Measurements from ENCODE around the gene RAI1.
"Not testable (repeated sequence)": the region's sequence is repeated elsewhere in the genome, so short reads cannot be mapped to it uniquely, and the experiment has no call there.

The RAI1 gene

GRCh38 chr17:17663160-17664063 is 17.8 kb upstream of the RAI1 start:
- DNase-seq (ENCODE audit: low read depth): peak; percentile 99

DNA sequence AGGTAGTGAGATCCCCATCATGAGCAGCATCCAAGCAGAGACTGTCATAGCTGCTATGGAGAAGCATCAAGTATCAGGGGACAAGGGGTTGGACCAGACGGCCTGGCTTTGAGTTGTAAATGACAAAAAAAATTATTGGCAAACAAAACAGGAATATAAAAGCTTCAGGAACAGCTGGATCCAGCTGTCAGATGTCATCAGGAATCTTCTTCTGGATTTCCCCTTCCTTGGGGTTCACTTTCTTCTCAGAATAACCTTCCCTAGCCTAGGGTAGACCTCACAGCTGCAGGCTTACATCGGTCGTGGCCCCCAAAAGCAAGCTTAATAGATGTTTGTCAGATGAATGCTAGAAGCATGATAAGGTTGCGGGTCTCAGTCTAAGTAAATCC is 17.2 kb upstream of the RAI1 start:
- DNase-seq (ENCODE audit: low read depth): no peak

- DNase-seq (ENCODE audit: low read depth): no peak
These were observed 16.0 kb upstream of the RAI1 start for GRCh38 chr17:17665255-17665654.

DNA sequence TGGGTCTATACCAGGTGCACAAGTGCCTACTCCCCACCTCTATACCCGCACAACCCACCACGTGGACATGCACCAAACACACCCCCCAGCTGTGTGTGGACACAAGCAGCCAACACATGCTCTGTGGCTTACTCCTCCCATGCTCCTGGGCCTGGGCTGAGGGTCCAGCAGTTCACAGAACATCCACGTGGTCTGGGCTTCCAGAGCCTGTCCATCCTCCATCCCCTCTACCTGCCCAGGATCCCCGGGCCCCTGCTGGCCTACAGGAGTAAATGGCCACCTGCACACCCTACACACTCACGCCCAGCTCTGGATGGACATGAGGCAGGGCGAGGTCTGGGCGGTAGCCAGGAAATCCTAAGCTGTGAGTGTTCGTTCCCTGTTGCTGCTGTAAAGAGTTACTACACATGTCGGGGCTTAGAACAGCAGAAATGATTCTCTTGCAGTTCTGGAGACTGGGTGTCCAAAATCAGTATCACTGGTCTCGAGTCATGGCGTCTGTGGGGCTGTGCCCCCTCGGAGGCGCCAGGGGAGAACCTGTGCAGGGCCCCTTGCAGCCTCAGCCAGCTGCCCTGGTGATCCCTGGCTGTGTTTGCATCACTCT is 15.0 kb upstream of the RAI1 start:
- peak; percentile 86 for DNase-seq (ENCODE audit: low read depth)

GRCh38 chr17:17667231-17667630 is 14.0 kb upstream of the RAI1 start:
- no peak for DNase-seq (ENCODE audit: low read depth)

DNA sequence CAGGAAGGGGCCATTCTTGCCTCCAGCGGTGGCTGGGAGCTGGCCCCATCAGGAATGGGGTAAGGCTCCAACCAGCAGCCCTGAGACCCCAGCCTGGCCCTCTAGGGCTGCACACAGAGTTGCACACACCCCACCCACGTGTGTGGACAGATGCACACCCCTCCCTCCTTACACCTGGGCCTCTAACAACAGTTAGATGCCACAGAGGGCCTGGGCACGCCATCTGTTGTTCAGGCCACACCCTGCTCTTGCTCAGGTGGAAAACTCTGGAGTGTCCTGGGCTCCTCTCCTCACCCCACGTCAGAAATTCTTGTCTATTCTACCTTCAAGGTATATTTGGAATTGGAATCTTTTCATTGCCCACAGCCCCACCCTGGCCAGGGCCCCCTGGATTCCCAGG is 13.3 kb upstream of the RAI1 start:
- no peak for DNase-seq (ENCODE audit: low read depth)

GRCh38 chr17:17668358-17668757 is 12.9 kb upstream of the RAI1 start:
- DNase-seq (ENCODE audit: low read depth): no peak

GRCh38 chr17:17668775-17669579 is 12.3 kb upstream of the RAI1 start:
- DNase-seq (ENCODE audit: low read depth): no peak

DNA sequence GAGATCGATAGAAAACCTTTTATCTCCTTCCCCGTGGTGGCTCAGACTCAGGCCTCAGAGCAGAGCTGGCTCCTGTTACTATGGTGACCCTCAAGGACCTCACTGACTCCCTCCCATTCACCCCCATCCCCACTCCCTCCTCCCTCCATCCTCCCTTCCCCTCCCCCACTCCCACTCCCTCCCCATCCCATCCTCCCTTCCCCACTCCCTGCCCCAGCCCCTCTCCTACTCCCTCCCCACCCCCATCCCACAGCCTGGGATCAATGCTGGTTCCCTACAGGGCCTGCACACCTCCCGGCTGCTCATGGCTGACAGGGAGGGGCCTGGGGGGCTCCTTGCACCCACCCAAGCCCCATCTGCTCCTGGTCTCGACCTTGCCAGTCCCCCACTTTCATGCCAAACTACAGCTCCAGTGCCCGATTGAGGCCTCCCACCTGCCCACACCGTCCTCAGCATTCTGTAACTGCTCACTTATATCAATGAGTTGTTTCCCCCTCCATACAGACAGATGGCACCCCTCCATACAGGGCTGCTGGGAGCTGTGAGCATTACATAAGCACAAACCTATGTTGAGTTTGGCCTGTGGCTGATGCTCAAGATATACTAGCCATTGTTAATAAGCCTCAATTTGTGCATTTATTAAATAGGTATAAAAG is 11.6 kb upstream of the RAI1 start:
- no peak for DNase-seq (ENCODE audit: low read depth)

- DNase-seq (ENCODE audit: low read depth): no peak
These were observed 10.5 kb upstream of the RAI1 start for GRCh38 chr17:17670701-17671305.

- DNase-seq (ENCODE audit: low read depth): no peak
These were observed 9.7 kb upstream of the RAI1 start for GRCh38 chr17:17671369-17672129.

DNA sequence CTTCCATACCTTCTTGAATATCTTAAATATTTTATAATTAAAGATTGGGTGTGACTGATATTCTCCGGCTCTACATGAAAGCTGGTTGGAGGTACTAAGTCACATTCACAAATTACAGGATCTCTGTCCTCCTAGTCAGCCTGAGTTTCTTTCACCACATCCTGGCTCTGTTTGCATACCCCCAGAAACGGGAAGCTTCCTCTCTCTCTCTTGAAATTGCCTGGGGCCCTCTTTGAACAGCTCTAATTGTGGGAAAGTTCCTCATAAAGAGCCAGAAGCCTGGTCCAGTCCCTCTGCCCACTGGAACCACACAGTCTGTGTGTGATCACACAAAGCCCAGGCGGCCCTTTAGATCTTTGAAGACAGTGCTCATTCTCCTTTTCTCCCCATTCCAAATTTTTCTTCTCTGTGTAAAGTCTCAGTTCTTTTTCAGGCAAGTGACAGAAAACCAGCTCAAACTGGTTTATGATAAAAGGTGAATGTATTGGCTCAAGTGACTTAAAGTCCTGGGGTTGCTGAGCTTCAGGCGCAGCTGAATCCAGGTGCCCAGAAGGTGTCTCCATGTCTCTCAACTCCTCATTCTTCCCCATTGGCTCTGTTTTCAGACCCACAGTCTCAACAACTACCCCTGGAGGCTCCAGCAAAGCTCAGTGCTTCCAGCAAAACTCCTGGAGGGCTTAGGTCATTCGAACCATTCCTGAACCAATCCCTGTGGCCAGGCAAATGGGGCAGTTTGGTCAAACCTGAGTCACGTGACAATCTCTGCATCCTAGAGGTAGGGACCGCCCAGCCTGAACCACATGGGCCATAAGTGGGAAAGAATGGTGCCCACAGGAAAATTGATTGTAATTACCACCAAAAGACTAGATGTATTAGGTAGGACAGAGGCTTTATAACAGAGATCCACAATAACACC is 8.5 kb upstream of the RAI1 start:
- no peak for DNase-seq (ENCODE audit: low read depth)

DNA sequence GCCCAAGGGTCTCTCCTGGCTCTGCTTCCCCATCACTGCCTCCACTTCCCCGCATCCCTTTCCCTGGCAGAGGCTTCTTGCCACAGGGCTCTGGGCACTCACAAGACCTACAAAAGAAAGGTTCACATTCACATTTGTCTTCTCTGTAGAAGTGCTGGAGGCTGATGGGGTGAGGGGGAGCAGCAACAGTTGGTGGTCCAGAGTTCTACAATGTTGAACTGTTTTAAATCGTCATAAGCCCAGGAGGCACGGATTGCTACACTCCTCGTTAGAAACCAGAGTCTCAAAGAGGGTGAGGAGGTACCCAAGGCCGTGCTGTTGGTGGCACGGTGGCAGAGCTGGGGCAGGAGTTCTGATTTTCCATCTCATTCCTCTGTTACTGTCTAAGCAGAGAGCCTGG is 5.8 kb upstream of the RAI1 start:
- no peak for DNase-seq (ENCODE audit: low read depth)

GRCh38 chr17:17675925-17676534 is 5.2 kb upstream of the RAI1 start:
- no peak for DNase-seq (ENCODE audit: low read depth)

- DNase-seq (ENCODE audit: low read depth): no peak
These were observed 4.5 kb upstream of the RAI1 start for GRCh38 chr17:17676752-17677151.

- no peak for DNase-seq (ENCODE audit: low read depth)
These were observed 3.8 kb upstream of the RAI1 start for GRCh38 chr17:17677299-17678040.

DNA sequence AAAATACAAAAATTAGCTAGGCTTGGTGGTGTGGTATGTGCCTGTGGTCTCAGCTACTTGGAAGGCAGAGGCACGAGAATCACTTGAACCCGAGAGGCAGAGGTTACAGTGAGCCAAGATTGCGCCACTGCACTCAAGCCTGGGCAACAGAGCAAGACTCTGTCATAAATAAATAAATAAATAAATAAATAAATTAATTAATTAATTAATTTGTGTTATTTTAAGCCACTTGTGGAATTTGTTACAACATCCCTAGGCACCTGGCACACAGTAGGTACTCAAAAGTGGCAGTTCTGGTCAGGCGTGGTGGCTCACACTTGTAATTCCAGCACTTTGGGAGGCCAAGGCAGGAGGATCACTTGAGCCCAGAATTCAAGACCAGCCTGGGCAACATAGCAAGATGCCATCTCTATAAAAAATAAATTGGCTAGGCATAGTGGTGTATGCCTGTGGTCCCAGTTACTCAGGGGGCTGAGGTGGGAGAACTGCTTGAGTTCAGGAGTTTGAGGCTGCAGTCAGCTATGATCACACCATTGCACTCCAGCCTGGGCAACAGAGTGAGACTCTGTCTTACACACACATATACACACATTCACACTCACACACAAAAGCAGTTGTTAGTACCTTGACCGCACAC is 3.1 kb upstream of the RAI1 start:
- DNase-seq (ENCODE audit: low read depth): not testable (repeated sequence)

GRCh38 chr17:17679243-17679642 is 2.0 kb upstream of the RAI1 start:
- no peak for DNase-seq (ENCODE audit: low read depth)

All from iris pigment epithelial cell (primary cell).